ENCODE results near the gene RAPGEF6.
A peak's percentile ranks its signal among the peaks of the same experiment; 100 is the strongest.
"Not testable (repeated sequence)": the region's sequence is repeated elsewhere in the genome, so short reads cannot be mapped to it uniquely, and the experiment has no call there.

The RAPGEF6 gene

GRCh38 chr5:131416729-131417128 is 218.3 kb downstream of the RAPGEF6 start:
- no peak for DNase-seq

GRCh38 chr5:131413605-131414559 is 221.1 kb downstream of the RAPGEF6 start:
- peak; percentile 77 for DNase-seq

GRCh38 chr5:131406975-131407638 is 227.9 kb downstream of the RAPGEF6 start:
- DNase-seq = no peak

- DNase-seq = no peak
Observed at GRCh38 chr5:131406076-131406475, 229.0 kb downstream of the RAPGEF6 start.

GRCh38 chr5:131405674-131406073 is 229.4 kb downstream of the RAPGEF6 start:
- no peak for DNase-seq

- no peak for DNase-seq
Observed at GRCh38 chr5:131400585-131400984, 234.4 kb downstream of the RAPGEF6 start.

- DNase-seq = not testable (repeated sequence)
Observed at GRCh38 chr5:131399007-131399406, 236.0 kb downstream of the RAPGEF6 start.

GRCh38 chr5:131396630-131397273 is 238.3 kb downstream of the RAPGEF6 start:
- no peak for DNase-seq

GRCh38 chr5:131396015-131396414 is 239.0 kb downstream of the RAPGEF6 start:
- DNase-seq = peak; percentile 85

GRCh38 chr5:131394128-131394527 is 240.9 kb downstream of the RAPGEF6 start:
- peak; percentile 86 for DNase-seq

- DNase-seq = no peak
Observed at GRCh38 chr5:131393498-131393968, 241.5 kb downstream of the RAPGEF6 start.

- DNase-seq = no peak
Observed at GRCh38 chr5:131392466-131393095, 242.4 kb downstream of the RAPGEF6 start.

- no peak for DNase-seq
Observed at GRCh38 chr5:131389869-131390265, 245.2 kb downstream of the RAPGEF6 start.

GRCh38 chr5:131389096-131389868 is 245.7 kb downstream of the RAPGEF6 start:
- DNase-seq = peak; percentile 83

- no peak for DNase-seq
Observed at GRCh38 chr5:131387255-131387654, 247.8 kb downstream of the RAPGEF6 start.

GRCh38 chr5:131386779-131387178 is 248.2 kb downstream of the RAPGEF6 start:
- no peak for DNase-seq

- DNase-seq = no peak
Observed at GRCh38 chr5:131386124-131386523, 248.9 kb downstream of the RAPGEF6 start.

GRCh38 chr5:131384616-131385214 is 250.3 kb downstream of the RAPGEF6 start:
- peak; percentile 74 for DNase-seq

GRCh38 chr5:131384173-131384572 is 250.9 kb downstream of the RAPGEF6 start:
- no peak for DNase-seq

- DNase-seq = peak; percentile 94
Observed at GRCh38 chr5:131382407-131383395, 252.3 kb downstream of the RAPGEF6 start.

Data from activated CD4-positive, alpha-beta T cell treated with anti-CD3 and anti-CD28 coated beads, Interleukin-10, Interleukin-2, amounts not matched to agents 100 ng/mL and 50 ng/mL, durations not matched to agents 16 hours and 8 hours (primary cell).